ENCODE data around the gene CADPS.

Gene CADPS

DNA sequence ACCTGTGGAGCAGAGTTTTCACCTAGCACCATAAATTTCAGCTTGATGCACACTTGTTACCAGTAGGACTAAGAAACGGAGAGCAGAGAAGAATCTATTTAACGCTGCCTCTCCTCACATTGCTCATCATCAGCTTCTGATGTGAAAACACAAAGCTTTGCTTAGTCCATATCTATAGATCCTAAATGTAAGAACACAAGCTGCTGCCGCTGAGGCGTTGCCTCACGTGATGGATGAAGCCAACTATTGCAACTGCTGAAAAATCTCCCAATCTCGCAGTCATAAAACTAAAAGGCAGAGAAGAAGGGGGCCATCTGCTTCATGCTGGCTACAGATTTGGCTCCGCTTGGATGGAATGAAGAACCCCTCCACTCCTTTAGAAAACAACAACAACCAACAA is 42.7 kb downstream of the CADPS start:
- TF ChIP-seq CTCF (IDR thresholded peaks at IDR 0.05) = no peak
- Histone ChIP-seq H3K36me3 (no peaks in the 10 kb centered on the region), H3K4me3 (ENCODE audit: low read depth in 1 of 2, low read length in 1 of 2) (no peak overlapping the region)

GRCh38 chr3:62830727-62831322 is 44.4 kb downstream of the CADPS start:
- Histone ChIP-seq H3K36me3 (no peaks in the 10 kb centered on the region), H3K9me3 (no peaks in the 10 kb centered on the region)
- no peak for TF ChIP-seq CTCF (IDR thresholded peaks at IDR 0.05)

More for the DNA sequence above, 42.7 kb downstream of the CADPS start:
- H3K4me1 ChIP-seq (ENCODE audit: control insufficient read depth in 1 of 2, insufficient read depth in 1 of 2, low read depth in 1 of 2, low read length in 1 of 2) = no peaks in the 10 kb centered on the region
- no peak overlapping the region for H3K27ac ChIP-seq
- H3K9me3 ChIP-seq = no peaks in the 10 kb centered on the region
- H3K27me3 ChIP-seq = no peaks in the 10 kb centered on the region

DNA sequence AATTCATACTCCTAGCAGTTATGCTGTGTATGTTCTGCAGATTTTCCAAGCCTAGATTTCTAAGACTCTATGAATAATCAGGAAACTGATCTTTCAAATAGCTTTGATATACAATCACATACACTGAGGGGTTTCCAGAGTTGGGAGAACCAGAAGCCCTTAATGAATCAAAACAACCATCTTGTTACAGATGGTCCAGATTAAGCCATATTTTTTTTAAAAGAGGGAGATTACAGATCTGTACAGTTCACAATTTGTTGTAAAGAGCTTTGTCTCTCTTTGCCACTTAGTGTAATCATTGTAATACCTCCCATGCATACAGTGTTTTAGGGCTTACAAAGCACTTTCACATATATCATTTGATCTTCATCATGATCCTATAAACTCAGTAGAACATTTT is 47.7 kb downstream of the CADPS start:
- no peak overlapping the region for H3K4me3 ChIP-seq (ENCODE audit: low read depth in 1 of 2, low read length in 1 of 2)
- no peak for TF ChIP-seq CTCF (IDR thresholded peaks at IDR 0.05)
- no peak overlapping the region for H3K27ac ChIP-seq
- H3K9me3 ChIP-seq = no peaks in the 10 kb centered on the region
- no peaks in the 10 kb centered on the region for H3K36me3 ChIP-seq
- no peaks in the 10 kb centered on the region for H3K4me1 ChIP-seq (ENCODE audit: control insufficient read depth in 1 of 2, insufficient read depth in 1 of 2, low read depth in 1 of 2, low read length in 1 of 2)
- no peaks in the 10 kb centered on the region for H3K27me3 ChIP-seq

More at GRCh38 chr3:62830727-62831322, 44.4 kb downstream of the CADPS start:
- H3K27ac ChIP-seq = no peak overlapping the region
- H3K4me1 ChIP-seq (ENCODE audit: control insufficient read depth in 1 of 2, insufficient read depth in 1 of 2, low read depth in 1 of 2, low read length in 1 of 2) = no peaks in the 10 kb centered on the region
- H3K27me3 ChIP-seq = no peaks in the 10 kb centered on the region
- H3K4me3 ChIP-seq (ENCODE audit: low read depth in 1 of 2, low read length in 1 of 2) = no peak overlapping the region

GRCh38 chr3:62824965-62825592 is 50.1 kb downstream of the CADPS start:
- no peak for TF ChIP-seq CTCF (IDR thresholded peaks at IDR 0.05)
- no peak overlapping the region for H3K4me3 ChIP-seq (ENCODE audit: low read depth in 1 of 2, low read length in 1 of 2)
- H3K27me3 ChIP-seq = no peaks in the 10 kb centered on the region
- no peaks in the 10 kb centered on the region for H3K4me1 ChIP-seq (ENCODE audit: control insufficient read depth in 1 of 2, insufficient read depth in 1 of 2, low read depth in 1 of 2, low read length in 1 of 2)
- H3K36me3 ChIP-seq = no peaks in the 10 kb centered on the region
- H3K9me3 ChIP-seq = no peaks in the 10 kb centered on the region
- H3K27ac ChIP-seq = no peak overlapping the region

DNA sequence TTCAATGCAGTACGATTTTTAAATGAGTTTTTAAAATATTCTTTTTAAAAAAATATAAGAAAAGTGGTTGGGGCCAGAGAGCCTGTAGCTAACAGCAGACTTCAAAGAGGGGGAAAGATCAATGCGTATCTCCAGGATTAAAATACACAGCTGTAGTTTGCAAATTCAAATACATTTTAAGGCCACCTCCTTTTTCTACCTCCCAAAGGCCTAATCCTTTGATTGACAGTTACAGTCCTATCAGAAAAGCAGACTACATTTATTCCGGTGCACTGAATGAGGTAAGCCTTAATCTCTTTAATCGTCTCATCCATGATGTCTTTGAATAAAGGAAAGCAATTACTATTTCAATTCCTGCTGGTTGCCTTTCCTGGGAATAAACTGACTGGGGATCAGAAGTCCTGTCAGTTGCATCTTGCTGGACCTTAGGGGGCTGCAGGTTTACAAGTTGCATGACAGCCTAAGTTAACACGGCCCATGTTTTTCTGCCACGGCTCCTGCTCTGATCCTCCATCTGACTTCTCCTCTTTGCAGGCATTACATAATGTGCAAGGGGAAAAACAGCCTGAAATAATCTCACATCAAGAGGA is 51.7 kb downstream of the CADPS start:
- Histone ChIP-seq H3K27ac (no peak overlapping the region), H3K4me3 (ENCODE audit: low read depth in 1 of 2, low read length in 1 of 2) (no peak overlapping the region), H3K36me3 (no peaks in the 10 kb centered on the region), H3K27me3 (no peaks in the 10 kb centered on the region), H3K9me3 (no peaks in the 10 kb centered on the region), H3K4me1 (ENCODE audit: control insufficient read depth in 1 of 2, insufficient read depth in 1 of 2, low read depth in 1 of 2, low read length in 1 of 2) (no peaks in the 10 kb centered on the region)
- no peak for TF ChIP-seq CTCF (IDR thresholded peaks at IDR 0.05)

Data from neutrophil (primary cell).